Pancreas (tissue), 10 donors: ENCODE results near the gene CRYAA. TPM values are rescaled to one million over a fixed set of nuclear protein-coding genes. Genes with fewer than 3 reads are reported as not detected.

Experiments
- ATAC-seq, 4 donors: fragments of 200-7000 bp; cut with Tn5 transposase; one replicate each; pipeline versions ENCODE4 v1.8.0 to v1.9.1; 2020; ENCODE audit warnings: mild to moderate bottlenecking in 4 of 4, moderate library complexity in 4 of 4
- DNase-seq, 6 donors: peaks; one replicate each; pipeline ENCODE4 v3.0.0-alpha.2; 2020
- FAIRE-seq: peaks from 2 replicates; lab custom pipeline; 2012; peaks lifted over from hg19 to GRCh38; lab: Jason Lieb, UNC
- H3K27ac ChIP-seq, 4 donors: fragments of 200-600 bp; sonication (generic); 1 replicate in 3 of 4; 2 replicates in 1 of 4; pipeline versions ENCODE4 v1.5.0 to v1.8.0; 2020
- H3K27me3 ChIP-seq, 4 donors: fragments of 200-600 bp; one replicate each; pipeline ENCODE4 v1.8.0; 2021
- H3K36me3 ChIP-seq, 3 donors: fragments of 200-600 bp; sonication (generic) in 1 of 3; one replicate each; pipeline versions ENCODE4 v1.5.0 to v1.8.0; 2020 to 2021
- H3K4me1 ChIP-seq, 3 donors: fragments of 200-600 bp; one replicate each; pipeline ENCODE4 v1.8.0; 2021
- H3K4me3 ChIP-seq, 4 donors: fragments of 200-600 bp; sonication (generic) in 2 of 4; one replicate each; pipeline versions ENCODE4 v1.5.0 to v1.8.0; 2020 to 2021
- H3K9me3 ChIP-seq, 4 donors: fragments of 200-600 bp; one replicate each; pipeline ENCODE4 v1.8.0; 2021
- CTCF ChIP-seq, 4 donors: fragments of 200-600 bp; sonication (generic) in 3 of 4; IDR thresholded peaks; one replicate each; pipeline versions ENCODE4 v1.5.0 to v1.8.0; 2021; ENCODE audit warnings: antibody characterized with exemption in 4 of 4
- WGBS, 2 donors: extraction: QIAGEN DNeasy Blood & Tissue Kit; methylation state at CpG; one replicate each; pipeline ENCODE4 v1.1.7; 2013; 5-methylcytosine and 5-hydroxymethylcytosine counted together
- intact Hi-C, 3 donors: fragments of 100-400 bp; cut with DNase I; formaldehyde crosslinking; loops; one replicate each; pipeline versions ENCODE4 v1.11.1 to v1.14.2; 2022
- polyA plus RNA-seq, 2 donors: library from polyadenylated mRNA; stranded (reverse); fragments of 200-250 nt; gene quantifications; one replicate each; pipeline ENCODE4 v1.2.3, GENCODE V29; 2013
- total RNA-seq, 6 donors: library from RNA; stranded (reverse); fragmentation: NEBNext Ultra II Directional in 4 of 6; extraction: Animal tissue kit (Norgen Biotek cat#: 25700) in 4 of 6; gene quantifications; one replicate each; pipeline versions ENCODE4 v1.2.1 to v1.2.4, GENCODE V29; 2021 to 2023
- donor health status: healthy with polysubstance abuse.
- donor health status: DM: no; HTN: no; CAD: no; lungs with moderate emphysema.
- donor health status: DM: no; HTN: no; CAD: no.
- donor health status: control.
- donor health status: control.
- donor health status: Bipolar disorder and iron deficiency.
- donor health status: DM: yes; HTN: yes; CAD: no.
- donor health status: DM: no; HTN: no; CAD: no.
- donor health status: DM: no; HTN: no; CAD: no.
- donor health status: DM: yes; HTN: yes; CAD: no.

Gene CRYAA
- total and polyA plus RNA-seq, 8 donors = not detected

GRCh38 chr21:43208561-43209332, 39.9 kb downstream of the CRYAA start:
- ATAC-seq (no peak), FAIRE-seq (no peak), DNase-seq (peak in 2 of 6 donors; percentile 6 to 36)
- intact Hi-C loops = no loop called here
- WGBS, 2 donors = 81 to 82% methylated on average over 29 of the region's 29 CpGs
- Histone ChIP-seq H3K9me3 (no peaks in the 10 kb centered on the region), H3K4me3 (no peak overlapping the region), H3K27me3 (no peaks in the 10 kb centered on the region), H3K27ac (no peak overlapping the region), H3K36me3 (no peaks in the 10 kb centered on the region), H3K4me1 (peaks cover 10 to 12% (median 12%) of the 10 kb centered on the region in 3 donors)
- no peak for TF ChIP-seq CTCF (IDR thresholded peaks at IDR 0.05)

GRCh38 chr21:43209575-43210453, 41.0 kb downstream of the CRYAA start:
- H3K36me3 ChIP-seq = no peaks in the 10 kb centered on the region
- H3K4me1 ChIP-seq = peaks cover 10 to 12% (median 12%) of the 10 kb centered on the region in 3 donors
- FAIRE-seq (no peak), ATAC-seq (peak in 1 of 4 donors; percentile 29), DNase-seq (peak in 2 of 6 donors; percentile 12 to 46)
- TF ChIP-seq CTCF (IDR thresholded peaks at IDR 0.05) = no peak
- no peak overlapping the region for H3K4me3 ChIP-seq
- no peak overlapping the region for H3K27ac ChIP-seq
- no peaks in the 10 kb centered on the region for H3K9me3 ChIP-seq
- intact Hi-C loops = no loop called here
- WGBS, 2 donors = 82 to 88% methylated on average over 36 of the region's 36 CpGs
- no peaks in the 10 kb centered on the region for H3K27me3 ChIP-seq

GRCh38 chr21:43210454-43211071, 41.8 kb downstream of the CRYAA start:
- Histone ChIP-seq H3K27ac (peak overlapping the region in 1 of 4 donors; percentile 13), H3K36me3 (no peaks in the 10 kb centered on the region), H3K4me1 (peaks cover 10 to 12% (median 12%) of the 10 kb centered on the region in 3 donors), H3K4me3 (no peak overlapping the region), H3K27me3 (no peaks in the 10 kb centered on the region), H3K9me3 (no peaks in the 10 kb centered on the region)
- FAIRE-seq (no peak), DNase-seq (peak in 1 of 6 donors; percentile 37), ATAC-seq (peak; percentile 6 to 38 (median 30))
- intact Hi-C loops = no loop called here
- TF ChIP-seq CTCF (IDR thresholded peaks at IDR 0.05) = no peak
- WGBS, 2 donors = 48 to 69% methylated on average over 7 of the region's 7 CpGs

- peaks cover 10 to 12% (median 12%) of the 10 kb centered on the region in 3 donors for H3K4me1 ChIP-seq
- no peak overlapping the region for H3K4me3 ChIP-seq
- intact Hi-C loops = no loop called here
- FAIRE-seq (no peak), DNase-seq (peak; percentile 60 to 89 (median 74)), ATAC-seq (peak; percentile 74 to 90 (median 88))
- 14 to 19% methylated on average over 21 of the region's 21 CpGs for whole genome bisulfite sequencing, 2 donors
- no peaks in the 10 kb centered on the region for H3K36me3 ChIP-seq
- no peaks in the 10 kb centered on the region for H3K9me3 ChIP-seq
- peak overlapping the region in 2 of 4 donors; percentile 13 to 33 for H3K27ac ChIP-seq
- H3K27me3 ChIP-seq = no peaks in the 10 kb centered on the region
- TF ChIP-seq CTCF (IDR thresholded peaks at IDR 0.05) = peak in 2 of 4 donors; percentile 16 to 27
Measured at GRCh38 chr21:43211072-43211759, 42.4 kb downstream of the CRYAA start.
